ENCODE measurements around the gene PTPRF.

The PTPRF gene

GRCh38 chr1:43526002-43526401 lies 4.7 kb upstream of the PTPRF start:
- no peak overlapping the region for H3K4me3 ChIP-seq (ENCODE audit: low read depth, low read length)
- no peaks in the 10 kb centered on the region; the same call in 1 of the 2 replicates for H3K4me1 ChIP-seq
- no peaks in the 10 kb centered on the region for H3K9me3 ChIP-seq
- no peaks in the 10 kb centered on the region for H3K36me3 ChIP-seq
- DNase-seq: no peak
- no peaks in the 10 kb centered on the region for H3K27me3 ChIP-seq
- no peak for TF ChIP-seq CTCF (IDR thresholded peaks at IDR 0.05; ENCODE audit: low read depth, low read length)

GRCh38 chr1:43527111-43527878 lies 3.4 kb upstream of the PTPRF start:
- Histone ChIP-seq H3K4me1 (no peaks in the 10 kb centered on the region; the same call in 1 of the 2 replicates), H3K27me3 (no peaks in the 10 kb centered on the region), H3K9me3 (no peaks in the 10 kb centered on the region), H3K4me3 (ENCODE audit: low read depth, low read length) (no peak overlapping the region), H3K36me3 (no peaks in the 10 kb centered on the region)
- TF ChIP-seq CTCF (IDR thresholded peaks at IDR 0.05; ENCODE audit: low read depth, low read length): no peak
- DNase-seq: no peak

GRCh38 chr1:43529206-43529731 lies 1.4 kb upstream of the PTPRF start:
- Histone ChIP-seq H3K4me1 (no peaks in the 10 kb centered on the region; the same call in 1 of the 2 replicates), H3K9me3 (no peaks in the 10 kb centered on the region), H3K4me3 (ENCODE audit: low read depth, low read length) (no peak overlapping the region), H3K36me3 (no peaks in the 10 kb centered on the region), H3K27me3 (no peaks in the 10 kb centered on the region)
- peak; percentile 75 for DNase-seq
- TF ChIP-seq CTCF (IDR thresholded peaks at IDR 0.05; ENCODE audit: low read depth, low read length): peak; percentile 83

GRCh38 chr1:43531107-43531905 lies 623 bp downstream of the PTPRF start:
- no peaks in the 10 kb centered on the region; the same call in 1 of the 2 replicates for H3K4me1 ChIP-seq
- H3K27me3 ChIP-seq: no peaks in the 10 kb centered on the region
- no peaks in the 10 kb centered on the region for H3K9me3 ChIP-seq
- no peaks in the 10 kb centered on the region for H3K36me3 ChIP-seq
- TF ChIP-seq CTCF (IDR thresholded peaks at IDR 0.05; ENCODE audit: low read depth, low read length): no peak
- no peak for DNase-seq
- peak overlapping the region; percentile 49 for H3K4me3 ChIP-seq (ENCODE audit: low read depth, low read length)

GRCh38 chr1:43531906-43532584 lies 1.4 kb downstream of the PTPRF start:
- no peaks in the 10 kb centered on the region; the same call in 1 of the 2 replicates for H3K4me1 ChIP-seq
- H3K27me3 ChIP-seq: no peaks in the 10 kb centered on the region
- peak overlapping the region; percentile 49 for H3K4me3 ChIP-seq (ENCODE audit: low read depth, low read length)
- no peaks in the 10 kb centered on the region for H3K36me3 ChIP-seq
- TF ChIP-seq CTCF (IDR thresholded peaks at IDR 0.05; ENCODE audit: low read depth, low read length): no peak
- no peaks in the 10 kb centered on the region for H3K9me3 ChIP-seq
- no peak for DNase-seq

Measured in BE2C (cell line).